Activated CD4-positive, alpha-beta memory T cell treated with anti-CD3 and anti-CD28 coated beads for 36 hours (primary cell): ENCODE measurements around the gene COL6A2. TPM values are rescaled to one million over a fixed set of nuclear protein-coding genes. Genes with fewer than 3 reads are reported as not detected.

Source experiments
- CTCF ChIA-PET: fragments of 350-600 bp; sonication (Branson Sonifier 250); formaldehyde crosslinking; loops from one replicate; lab custom pipeline; 2021; ENCODE audit warnings: antibody characterized with exemption, inconsistent platforms; lab: Charles Lee
- POLR2A ChIA-PET: fragments of 350-600 bp; sonication (Branson Sonifier 250); formaldehyde crosslinking; loops from one replicate; lab custom pipeline; 2021; ENCODE audit warnings: antibody characterized with exemption; lab: Charles Lee
- DNase-seq: peaks from one replicate; pipeline ENCODE4 v3.0.0-alpha.2; 2020
- H3K27ac Mint-ChIP-seq: one replicate; pipeline ENCODE4 v1.8.0; 2021; ENCODE audit warnings: mixed read lengths
- H3K27me3 Mint-ChIP-seq: one replicate; pipeline ENCODE4 v1.8.0; 2021; ENCODE audit warnings: mixed read lengths
- H3K36me3 Mint-ChIP-seq: one replicate; pipeline ENCODE4 v1.8.0; 2021; ENCODE audit warnings: mixed read lengths
- H3K4me1 Mint-ChIP-seq: one replicate; pipeline ENCODE4 v1.8.0; 2021; ENCODE audit warnings: low read depth, mixed read lengths
- H3K4me3 Mint-ChIP-seq: one replicate; pipeline ENCODE4 v1.8.0; 2021; ENCODE audit warnings: mild to moderate bottlenecking, mixed read lengths
- H3K9me3 Mint-ChIP-seq: one replicate; pipeline ENCODE4 v1.8.0; 2021; ENCODE audit warnings: mixed read lengths
- intact Hi-C: fragments of 100-400 bp; cut with micrococcal nuclease; formaldehyde crosslinking; loops from one replicate; pipeline ENCODE4 v1.15.1; 2023
- total RNA-seq, 2 experiments: library from RNA; stranded (reverse); gene quantifications; one replicate each; pipeline ENCODE4 v1.2.3, GENCODE V29; 2021

COL6A2 gene
- total RNA-seq, 2 experiments from 2014 or later: 4.3 to 4.8 TPM

GRCh38 chr21:46117586-46118315 is 19.8 kb downstream of the COL6A2 start:
- Mint-ChIP-seq H3K9me3 (no peaks in the 10 kb centered on the region), H3K4me1 (no peaks in the 10 kb centered on the region), H3K4me3 (no peak overlapping the region), H3K27me3 (no peaks in the 10 kb centered on the region), H3K36me3 (no peaks in the 10 kb centered on the region), H3K27ac (no peak overlapping the region)
- intact Hi-C loops: no loop called here
- no peak for DNase-seq
- CTCF ChIA-PET: no interaction called here
- POLR2A ChIA-PET: no interaction called here

DNA sequence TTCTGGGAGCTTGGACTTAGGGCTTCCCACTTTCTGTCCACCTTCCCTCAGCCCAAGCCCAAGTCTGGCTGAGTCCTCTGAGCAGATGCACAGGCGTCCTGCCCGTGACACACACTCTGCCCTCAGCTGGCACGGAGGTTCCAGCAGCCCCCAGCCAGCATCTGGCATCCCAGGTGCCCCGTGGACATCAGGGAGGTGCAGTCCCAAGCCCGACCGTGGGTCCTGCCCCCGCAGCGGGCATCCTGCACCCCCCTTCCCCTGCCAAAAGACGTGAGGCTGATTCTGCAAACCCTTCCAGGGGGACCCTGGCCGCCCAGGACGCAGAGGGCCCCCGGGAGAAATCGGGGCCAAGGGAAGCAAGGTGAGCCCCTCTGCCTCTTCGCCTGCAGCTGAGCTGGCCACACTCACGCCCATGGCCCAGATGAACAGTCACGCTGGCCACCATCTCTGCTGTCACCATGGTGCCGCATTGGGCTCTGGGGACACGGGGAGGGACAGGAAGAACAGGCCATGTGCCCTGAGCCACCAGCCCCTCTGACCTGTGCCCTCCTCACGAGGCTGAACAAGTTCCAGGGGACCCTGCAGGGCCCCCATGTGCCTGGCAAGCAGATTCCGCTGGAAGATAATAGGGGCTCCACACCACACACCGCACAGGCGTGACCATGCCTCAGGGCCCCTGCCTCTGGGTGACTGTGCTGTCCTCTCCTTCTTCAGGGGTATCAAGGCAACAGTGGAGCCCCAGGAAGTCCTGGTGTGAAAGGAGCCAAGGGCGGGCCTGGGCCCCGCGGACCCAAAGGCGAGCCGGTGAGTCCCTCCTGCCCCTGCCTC is 20.6 kb downstream of the COL6A2 start:
- ChIA-PET POLR2A (no interaction called here), CTCF (no interaction called here)
- H3K27ac Mint-ChIP-seq: no peak overlapping the region
- no peaks in the 10 kb centered on the region for H3K9me3 Mint-ChIP-seq
- H3K4me1 Mint-ChIP-seq: no peaks in the 10 kb centered on the region
- intact Hi-C loops: no loop called here
- no peak for DNase-seq
- H3K4me3 Mint-ChIP-seq: no peak overlapping the region
- H3K36me3 Mint-ChIP-seq: no peaks in the 10 kb centered on the region
- H3K27me3 Mint-ChIP-seq: no peaks in the 10 kb centered on the region

DNA sequence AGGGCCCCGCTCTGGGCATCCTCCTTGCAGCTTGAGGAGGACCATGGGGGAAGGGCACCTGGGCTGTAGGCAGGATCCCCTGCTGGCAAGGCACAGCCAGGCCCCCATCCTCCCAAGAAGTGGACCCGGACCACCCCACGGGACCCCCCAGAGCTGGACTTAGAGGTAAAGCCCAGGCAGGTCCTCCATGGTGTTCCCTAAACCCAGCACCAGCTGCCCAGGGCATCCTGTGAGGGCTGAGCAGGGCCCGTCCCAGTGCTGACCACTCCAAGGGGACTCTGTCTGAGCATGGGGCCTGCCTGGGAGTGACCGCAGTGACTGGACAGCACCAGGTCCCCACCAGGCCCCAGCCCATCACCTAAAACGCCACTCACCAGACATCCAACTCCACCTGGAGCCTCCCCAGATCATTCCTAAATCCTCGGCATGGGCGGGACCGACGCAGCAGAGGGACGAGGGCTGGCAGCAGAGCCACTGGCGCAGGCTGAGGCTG is 21.3 kb downstream of the COL6A2 start:
- Mint-ChIP-seq H3K9me3 (no peaks in the 10 kb centered on the region), H3K4me3 (no peak overlapping the region), H3K4me1 (no peaks in the 10 kb centered on the region), H3K36me3 (no peaks in the 10 kb centered on the region), H3K27me3 (no peaks in the 10 kb centered on the region), H3K27ac (no peak overlapping the region)
- no peak for DNase-seq
- CTCF ChIA-PET: no interaction called here
- POLR2A ChIA-PET: no interaction called here
- intact Hi-C loops: no loop called here

DNA sequence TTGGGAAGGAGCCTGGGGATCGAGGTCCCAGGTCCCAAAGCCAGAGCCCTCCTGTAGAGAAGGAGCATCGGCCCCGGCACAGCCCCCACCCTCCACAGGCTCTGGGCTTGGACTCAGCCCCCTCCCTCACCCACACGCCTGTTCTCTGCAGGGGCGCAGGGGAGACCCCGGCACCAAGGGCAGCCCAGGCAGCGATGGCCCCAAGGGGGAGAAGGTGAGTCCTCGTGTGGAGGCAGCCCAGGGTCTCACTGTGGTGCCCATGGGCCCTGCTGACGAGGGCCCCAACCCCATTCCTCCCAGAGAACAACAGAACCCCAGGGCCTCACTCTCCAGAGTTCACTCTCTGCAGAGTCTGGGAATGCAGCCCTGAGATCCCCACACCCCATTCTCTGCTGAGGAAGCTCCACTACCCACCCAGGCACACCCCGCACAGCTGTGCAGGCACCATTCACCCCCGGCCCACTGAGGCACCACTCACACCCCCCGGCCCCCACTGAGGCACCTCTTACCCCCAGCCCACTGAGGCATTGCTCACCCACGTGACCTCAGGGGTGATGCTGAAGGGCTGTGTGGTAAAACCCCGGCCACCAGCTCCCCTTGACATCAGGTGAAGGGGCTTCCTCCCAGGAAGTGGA is 21.8 kb downstream of the COL6A2 start:
- Mint-ChIP-seq H3K27ac (no peak overlapping the region), H3K4me1 (no peaks in the 10 kb centered on the region), H3K27me3 (no peaks in the 10 kb centered on the region), H3K36me3 (no peaks in the 10 kb centered on the region), H3K9me3 (no peaks in the 10 kb centered on the region), H3K4me3 (no peak overlapping the region)
- intact Hi-C loops: no loop called here
- no peak for DNase-seq
- ChIA-PET POLR2A (no interaction called here), CTCF (no interaction called here)

GRCh38 chr21:46120301-46121285 is 22.7 kb downstream of the COL6A2 start:
- H3K4me1 Mint-ChIP-seq: no peaks in the 10 kb centered on the region
- ChIA-PET POLR2A (no interaction called here), CTCF (no interaction called here)
- intact Hi-C loops: no loop called here
- H3K27ac Mint-ChIP-seq: no peak overlapping the region
- no peak overlapping the region for H3K4me3 Mint-ChIP-seq
- no peaks in the 10 kb centered on the region for H3K9me3 Mint-ChIP-seq
- H3K36me3 Mint-ChIP-seq: no peaks in the 10 kb centered on the region
- no peaks in the 10 kb centered on the region for H3K27me3 Mint-ChIP-seq
- no peak for DNase-seq

GRCh38 chr21:46121286-46122221 is 23.6 kb downstream of the COL6A2 start:
- Mint-ChIP-seq H3K36me3 (no peaks in the 10 kb centered on the region), H3K4me1 (no peaks in the 10 kb centered on the region), H3K4me3 (no peak overlapping the region), H3K27me3 (no peaks in the 10 kb centered on the region), H3K27ac (no peak overlapping the region), H3K9me3 (no peaks in the 10 kb centered on the region)
- ChIA-PET CTCF (no interaction called here), POLR2A (no interaction called here)
- no peak for DNase-seq
- intact Hi-C loops: no loop called here

DNA sequence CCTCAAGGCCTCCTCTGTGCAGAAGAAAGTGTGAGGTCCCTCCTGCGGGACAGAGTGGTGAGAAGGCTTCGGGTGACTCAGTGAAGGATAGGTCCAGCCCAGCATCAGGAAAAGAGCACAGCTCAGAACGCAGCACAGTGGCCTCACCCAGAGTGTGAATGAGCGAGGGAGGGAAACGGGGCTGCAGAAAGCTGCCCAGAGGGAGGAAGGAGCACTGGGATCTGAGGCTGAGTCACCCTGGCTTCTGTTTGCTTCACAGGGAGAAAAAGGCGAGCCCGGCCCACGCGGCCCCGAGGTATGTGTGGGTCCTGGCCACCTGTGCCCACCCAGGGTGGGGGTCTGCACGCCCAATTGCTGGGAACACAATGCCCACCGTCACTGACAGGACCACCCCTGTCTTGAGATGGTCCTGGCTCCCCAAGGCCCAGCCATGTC is 24.3 kb downstream of the COL6A2 start:
- Mint-ChIP-seq H3K36me3 (no peaks in the 10 kb centered on the region), H3K27ac (no peak overlapping the region), H3K9me3 (no peaks in the 10 kb centered on the region), H3K4me1 (no peaks in the 10 kb centered on the region), H3K27me3 (no peaks in the 10 kb centered on the region), H3K4me3 (no peak overlapping the region)
- intact Hi-C loops: no loop called here
- ChIA-PET POLR2A (no interaction called here), CTCF (no interaction called here)
- DNase-seq: no peak

GRCh38 chr21:46122758-46123683 is 25.1 kb downstream of the COL6A2 start:
- H3K4me3 Mint-ChIP-seq: no peak overlapping the region
- CTCF ChIA-PET: no interaction called here
- no peak for DNase-seq
- no peaks in the 10 kb centered on the region for H3K36me3 Mint-ChIP-seq
- H3K9me3 Mint-ChIP-seq: no peaks in the 10 kb centered on the region
- no peaks in the 10 kb centered on the region for H3K27me3 Mint-ChIP-seq
- H3K4me1 Mint-ChIP-seq: no peaks in the 10 kb centered on the region
- intact Hi-C loops: no loop called here
- POLR2A ChIA-PET: no interaction called here
- H3K27ac Mint-ChIP-seq: no peak overlapping the region

DNA sequence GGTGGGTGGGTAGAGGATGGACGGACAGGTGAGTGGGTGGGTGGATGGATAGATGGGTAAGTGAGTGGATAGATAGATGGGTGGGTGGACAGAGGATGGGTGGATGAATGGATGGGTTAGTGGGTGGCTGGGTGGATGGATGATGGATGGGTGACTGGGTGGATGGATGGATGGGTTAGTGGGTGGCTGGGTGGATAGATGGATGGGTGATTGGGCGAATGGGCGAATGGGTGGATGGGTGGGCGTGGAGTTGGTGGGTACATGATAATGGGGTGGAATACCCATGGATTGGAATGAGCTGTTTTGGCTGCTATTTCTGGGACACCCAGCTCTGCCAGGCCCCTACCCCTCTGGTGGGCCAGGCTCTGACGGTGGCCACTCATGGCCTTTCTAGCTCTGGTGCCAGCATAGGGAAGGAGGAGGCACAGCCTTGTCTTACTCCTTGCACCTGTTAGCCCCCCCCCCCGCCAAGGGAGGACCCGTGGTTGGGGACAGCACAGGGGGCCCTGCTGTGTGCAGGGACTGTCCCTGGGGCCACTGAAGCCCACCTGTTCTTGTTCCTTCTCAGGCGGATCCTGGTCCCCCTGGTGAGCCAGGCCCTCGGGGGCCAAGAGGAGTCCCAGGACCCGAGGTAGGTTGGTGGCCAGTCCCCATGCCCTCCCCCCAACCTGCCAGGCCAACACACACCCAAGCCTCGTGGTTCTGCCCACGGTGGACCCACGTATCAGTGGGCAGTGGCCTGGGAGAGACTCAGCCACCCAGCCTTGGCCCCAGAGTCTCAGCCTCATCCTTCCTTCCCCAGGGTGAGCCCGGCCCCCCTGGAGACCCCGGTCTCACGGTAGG is 26.4 kb downstream of the COL6A2 start:
- intact Hi-C loops: no loop called here
- Mint-ChIP-seq H3K4me3 (no peak overlapping the region), H3K36me3 (no peaks in the 10 kb centered on the region), H3K9me3 (no peaks in the 10 kb centered on the region), H3K4me1 (no peaks in the 10 kb centered on the region), H3K27ac (no peak overlapping the region), H3K27me3 (no peaks in the 10 kb centered on the region)
- CTCF ChIA-PET: no interaction called here
- POLR2A ChIA-PET: no interaction called here
- DNase-seq: no peak
